Parathyroid adenoma (tissue), 2 donors: ENCODE data around the gene NADK2.

Experiments
- H2AFZ ChIP-seq: fragments of 300-600 bp; sonication (generic); one replicate; pipeline ENCODE4 v1.7.0; 2017; ENCODE audit warnings: antibody characterized with exemption, mild to moderate bottlenecking
- H3K27ac ChIP-seq: fragments of 300-600 bp; sonication (generic); one replicate; pipeline ENCODE4 v1.7.0; 2017
- H3K27me3 ChIP-seq: fragments of 300-600 bp; sonication (generic); one replicate; pipeline ENCODE4 v1.7.0; 2017; ENCODE audit warnings: low read length; ENCODE audit not compliant: control insufficient read depth, insufficient read depth
- H3K36me3 ChIP-seq: fragments of 300-600 bp; sonication (generic); one replicate; pipeline ENCODE4 v1.7.0; 2017; ENCODE audit warnings: low read length; ENCODE audit not compliant: control insufficient read depth, insufficient read depth
- H3K4me1 ChIP-seq: fragments of 300-600 bp; sonication (generic); one replicate; pipeline ENCODE4 v1.7.0; 2017; ENCODE audit warnings: control low read depth
- H3K4me2 ChIP-seq: fragments of 300-600 bp; sonication (generic); one replicate; pipeline ENCODE4 v1.7.0; 2017; ENCODE audit warnings: low read length
- H3K4me3 ChIP-seq: fragments of 300-600 bp; sonication (generic); one replicate; pipeline ENCODE4 v1.7.0; 2017; ENCODE audit warnings: low read depth, low read length
- H3K79me2 ChIP-seq: fragments of 300-600 bp; sonication (generic); one replicate; pipeline ENCODE4 v1.7.0; 2017; ENCODE audit warnings: control low read depth
- H3K9ac ChIP-seq: fragments of 300-600 bp; sonication (generic); one replicate; pipeline ENCODE4 v1.7.0; 2017; ENCODE audit warnings: mild to moderate bottlenecking
- H3K9me3 ChIP-seq: fragments of 300-600 bp; sonication (generic); one replicate; pipeline ENCODE4 v1.7.0; 2017; ENCODE audit warnings: low read length; ENCODE audit not compliant: control insufficient read depth
- CTCF ChIP-seq: fragments of 300-600 bp; sonication (generic); IDR thresholded peaks from one replicate; pipeline ENCODE4 v1.7.0; 2017; ENCODE audit warnings: antibody characterized with exemption, mild to moderate bottlenecking
- donor health status: primary hyperparathyroidism.

The NADK2 gene

GRCh38 chr5:36242534-36243485, 1.1 kb upstream of the NADK2 start:
- Histone ChIP-seq H3K27ac (peak overlapping the region; percentile 89), H3K9ac (no peak overlapping the region), H3K4me3 (peak overlapping the region; percentile 82), H3K9me3 (no peaks in the 10 kb centered on the region), H3K36me3 (no peaks in the 10 kb centered on the region), H2AFZ (peak overlapping the region; percentile 86), H3K4me2 (peak overlapping the region; percentile 76), H3K27me3 (no peaks in the 10 kb centered on the region), H3K4me1 (peaks cover 12% of the 10 kb centered on the region), H3K79me2 (no peaks in the 10 kb centered on the region)
- TF ChIP-seq CTCF: no peak

GRCh38 chr5:36240779-36241630, 720 bp downstream of the NADK2 start:
- Histone ChIP-seq H3K4me3 (peak overlapping the region; percentile 82), H3K4me1 (peaks cover 12% of the 10 kb centered on the region), H3K27ac (peak overlapping the region; percentile 89), H3K27me3 (no peaks in the 10 kb centered on the region), H3K9me3 (no peaks in the 10 kb centered on the region), H3K36me3 (no peaks in the 10 kb centered on the region), H3K9ac (peak overlapping the region; percentile 85), H3K4me2 (peak overlapping the region; percentile 57), H2AFZ (peak overlapping the region; percentile 96), H3K79me2 (no peaks in the 10 kb centered on the region)
- TF ChIP-seq CTCF: no peak

GRCh38 chr5:36239370-36240293, 2.1 kb downstream of the NADK2 start:
- no peak overlapping the region for H3K27ac ChIP-seq
- no peaks in the 10 kb centered on the region for H3K79me2 ChIP-seq
- no peak for TF ChIP-seq CTCF
- no peaks in the 10 kb centered on the region for H3K27me3 ChIP-seq
- H3K36me3 ChIP-seq: no peaks in the 10 kb centered on the region
- H3K4me3 ChIP-seq: no peak overlapping the region
- no peak overlapping the region for H2AFZ ChIP-seq
- H3K4me2 ChIP-seq: peak overlapping the region; percentile 57
- no peak overlapping the region for H3K9ac ChIP-seq
- H3K4me1 ChIP-seq: peaks cover 12% of the 10 kb centered on the region
- H3K9me3 ChIP-seq: no peaks in the 10 kb centered on the region

- Histone ChIP-seq H3K4me2 (no peak overlapping the region), H3K4me3 (no peak overlapping the region), H2AFZ (no peak overlapping the region), H3K27me3 (no peaks in the 10 kb centered on the region), H3K9ac (no peak overlapping the region), H3K9me3 (no peaks in the 10 kb centered on the region), H3K36me3 (no peaks in the 10 kb centered on the region), H3K79me2 (no peaks in the 10 kb centered on the region), H3K27ac (no peak overlapping the region), H3K4me1 (peaks cover 12% of the 10 kb centered on the region)
- TF ChIP-seq CTCF: no peak
Observed at GRCh38 chr5:36238502-36239295, 3.0 kb downstream of the NADK2 start.
